HepG2 (cell line): ENCODE data around the gene GPLD1. TPM values are rescaled to one million over a fixed set of nuclear protein-coding genes. Genes with fewer than 3 reads are reported as not detected.

Experiments used
- CHD4 ChIP-seq: fragments of 200-600 bp; sonication (generic); IDR thresholded peaks from 2 replicates; pipeline ENCODE4 v1.7.0; 2017; ENCODE audit warnings: mild to moderate bottlenecking, low read length, borderline replicate concordance
- FOXA3 ChIP-seq: IDR thresholded peaks from 2 replicates; pipeline ENCODE4 v1.6.1; 2016; ENCODE audit warnings: missing genetic modification reagents, missing compliant biosample characterization
- GABPA ChIP-seq, 2 experiments: IDR thresholded peaks; 2 replicates each; pipeline ENCODE4 v1.6.1; 2011 to 2016; ENCODE audit warnings: low read depth in 2 of 2, low read length in 1 of 2, missing biosample characterization in 1 of 2, missing genetic modification characterization in 1 of 2
- HNRNPLL ChIP-seq: fragments of 200-400 bp; formaldehyde crosslinking; IDR thresholded peaks from 2 replicates; pipeline ENCODE4 v1.6.1; 2017; ENCODE audit warnings: mild to moderate bottlenecking, low read depth, low read length; ENCODE audit not compliant: poor library complexity, severe bottlenecking
- KDM1A ChIP-seq: IDR thresholded peaks from 2 replicates; pipeline ENCODE4 v1.6.1; 2016; ENCODE audit warnings: missing compliant biosample characterization
- NKX3-1 ChIP-seq: sonication (generic); formaldehyde crosslinking; IDR thresholded peaks from 2 replicates; pipeline ENCODE4 v1.5.0; 2020; ENCODE audit warnings: missing genetic modification reagents
- RBM22 ChIP-seq: fragments of 200-400 bp; formaldehyde crosslinking; optimal IDR thresholded peaks from 2 replicates; pipeline ENCODE3; 2017; ENCODE audit warnings: mild to moderate bottlenecking, low read length, moderate library complexity
- SP2 ChIP-seq: sonication (generic); formaldehyde crosslinking; IDR thresholded peaks from 2 replicates; pipeline ENCODE4 v1.5.1; 2020; ENCODE audit warnings: mild to moderate bottlenecking, missing genetic modification reagents
- U2AF1 ChIP-seq: fragments of 200-400 bp; formaldehyde crosslinking; optimal IDR thresholded peaks from 2 replicates; pipeline ENCODE3; 2017; ENCODE audit warnings: mild to moderate bottlenecking, low read depth, low read length
- ZC3H4 ChIP-seq: sonication (generic); formaldehyde crosslinking; IDR thresholded peaks from 2 replicates; pipeline ENCODE4 v1.4.0; 2020; ENCODE audit warnings: missing genetic modification reagents, borderline replicate concordance
- ZNF724P ChIP-seq: sonication (generic); formaldehyde crosslinking; IDR thresholded peaks from 2 replicates; pipeline ENCODE4 v1.8.0; 2022; ENCODE audit warnings: missing genetic modification reagents, borderline replicate concordance
- polyA plus RNA-seq, 8 experiments: library from polyadenylated mRNA; depleted of rRNA in 3 of 8; stranded (reverse) in 7 of 8; unstranded in 1 of 8; fragments of >200 nt; fragmentation: Illumina TruSeq in 4 of 8; extraction: Trizol in 4 of 8; gene quantifications; 2 replicates each; pipeline versions ENCODE4 v1.2.1 to v1.2.3, GENCODE V29; 2011 to 2016; ENCODE audit warnings: low read depth in 4 of 8, missing spikeins in 1 of 8, mixed read lengths in 1 of 8; ENCODE audit not compliant: insufficient read depth in 1 of 8
- total RNA-seq, 5 experiments: library from RNA; depleted of rRNA; stranded (reverse); fragments of >200 nt; fragmentation: Illumina TruSeq; extraction: Trizol; gene quantifications; 2 replicates each; pipeline ENCODE4 v1.2.3, GENCODE V29; 2016; ENCODE audit warnings: low read depth in 1 of 5
- TF ChIP-seq, protein P1 (sequence below): sonication (generic); formaldehyde crosslinking; IDR thresholded peaks from 2 replicates; pipeline ENCODE4 v1.9.0; 2021; ENCODE audit warnings: mild to moderate bottlenecking, missing genetic modification reagents
- TF ChIP-seq, protein P2 (sequence below): sonication (generic); formaldehyde crosslinking; IDR thresholded peaks from 2 replicates; pipeline ENCODE4 v1.4.0; 2020; ENCODE audit warnings: missing genetic modification reagents; ENCODE audit errors: not compliant biosample characterization
- TF ChIP-seq, protein P3 (sequence below): sonication (generic); formaldehyde crosslinking; IDR thresholded peaks from 2 replicates; pipeline ENCODE4 v1.5.0; 2020; ENCODE audit warnings: mild to moderate bottlenecking, missing genetic modification reagents
- TF ChIP-seq, protein P4 (sequence below): sonication (generic); formaldehyde crosslinking; IDR thresholded peaks from 2 replicates; pipeline ENCODE4 v1.4.0; 2020; ENCODE audit warnings: missing genetic modification reagents, borderline replicate concordance

The GPLD1 gene
- total and polyA plus RNA-seq, 2 of the 13 experiments (the other 11 are each of a cell fraction or from before 2014, with no cell fraction given) = 6.2 to 7.6 TPM

DNA sequence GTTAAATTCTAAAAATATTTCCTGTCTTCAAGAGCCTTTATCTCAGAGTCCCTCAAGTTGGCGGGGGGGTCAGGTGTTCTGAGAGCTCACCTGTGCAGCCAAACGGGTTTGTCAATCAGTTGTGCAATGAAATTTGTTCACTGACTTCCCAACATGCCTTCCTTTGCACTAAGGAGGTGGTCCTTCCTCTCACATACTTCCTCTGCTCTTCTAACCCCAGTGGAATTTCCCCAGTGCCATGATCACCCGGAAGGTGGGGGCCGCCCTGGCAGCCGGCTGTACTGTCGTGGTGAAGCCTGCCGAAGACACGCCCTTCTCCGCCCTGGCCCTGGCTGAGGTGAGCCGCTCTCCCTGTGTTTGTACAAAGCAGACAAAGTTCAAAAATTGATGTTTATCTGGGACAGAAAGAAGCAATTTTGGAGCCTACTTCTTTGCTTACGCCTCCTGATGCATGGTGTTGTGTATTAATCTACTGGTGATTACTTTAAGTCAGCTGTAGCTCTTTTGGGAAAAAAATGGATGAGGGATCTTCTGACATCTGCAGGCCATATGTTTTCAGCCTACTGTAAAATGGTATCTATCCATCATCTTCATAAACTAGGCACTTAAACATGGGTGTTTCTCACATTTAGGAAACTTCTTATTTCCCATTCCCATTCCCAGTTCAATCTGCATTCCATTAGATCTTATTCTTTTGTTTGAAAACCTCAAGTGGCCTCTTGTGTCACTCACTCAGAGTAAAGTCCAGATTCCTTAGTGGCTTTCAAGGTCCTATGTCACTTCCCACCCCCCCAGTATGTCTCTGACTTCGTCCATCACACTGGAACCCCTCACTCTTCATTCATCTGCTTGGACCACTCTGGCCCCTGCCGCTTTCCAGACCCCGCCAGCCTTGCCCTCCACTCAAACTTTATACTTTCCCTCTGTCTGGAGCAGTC, 15.5 kb upstream of the GPLD1 start (continued):
- TF ChIP-seq, protein P1, sequence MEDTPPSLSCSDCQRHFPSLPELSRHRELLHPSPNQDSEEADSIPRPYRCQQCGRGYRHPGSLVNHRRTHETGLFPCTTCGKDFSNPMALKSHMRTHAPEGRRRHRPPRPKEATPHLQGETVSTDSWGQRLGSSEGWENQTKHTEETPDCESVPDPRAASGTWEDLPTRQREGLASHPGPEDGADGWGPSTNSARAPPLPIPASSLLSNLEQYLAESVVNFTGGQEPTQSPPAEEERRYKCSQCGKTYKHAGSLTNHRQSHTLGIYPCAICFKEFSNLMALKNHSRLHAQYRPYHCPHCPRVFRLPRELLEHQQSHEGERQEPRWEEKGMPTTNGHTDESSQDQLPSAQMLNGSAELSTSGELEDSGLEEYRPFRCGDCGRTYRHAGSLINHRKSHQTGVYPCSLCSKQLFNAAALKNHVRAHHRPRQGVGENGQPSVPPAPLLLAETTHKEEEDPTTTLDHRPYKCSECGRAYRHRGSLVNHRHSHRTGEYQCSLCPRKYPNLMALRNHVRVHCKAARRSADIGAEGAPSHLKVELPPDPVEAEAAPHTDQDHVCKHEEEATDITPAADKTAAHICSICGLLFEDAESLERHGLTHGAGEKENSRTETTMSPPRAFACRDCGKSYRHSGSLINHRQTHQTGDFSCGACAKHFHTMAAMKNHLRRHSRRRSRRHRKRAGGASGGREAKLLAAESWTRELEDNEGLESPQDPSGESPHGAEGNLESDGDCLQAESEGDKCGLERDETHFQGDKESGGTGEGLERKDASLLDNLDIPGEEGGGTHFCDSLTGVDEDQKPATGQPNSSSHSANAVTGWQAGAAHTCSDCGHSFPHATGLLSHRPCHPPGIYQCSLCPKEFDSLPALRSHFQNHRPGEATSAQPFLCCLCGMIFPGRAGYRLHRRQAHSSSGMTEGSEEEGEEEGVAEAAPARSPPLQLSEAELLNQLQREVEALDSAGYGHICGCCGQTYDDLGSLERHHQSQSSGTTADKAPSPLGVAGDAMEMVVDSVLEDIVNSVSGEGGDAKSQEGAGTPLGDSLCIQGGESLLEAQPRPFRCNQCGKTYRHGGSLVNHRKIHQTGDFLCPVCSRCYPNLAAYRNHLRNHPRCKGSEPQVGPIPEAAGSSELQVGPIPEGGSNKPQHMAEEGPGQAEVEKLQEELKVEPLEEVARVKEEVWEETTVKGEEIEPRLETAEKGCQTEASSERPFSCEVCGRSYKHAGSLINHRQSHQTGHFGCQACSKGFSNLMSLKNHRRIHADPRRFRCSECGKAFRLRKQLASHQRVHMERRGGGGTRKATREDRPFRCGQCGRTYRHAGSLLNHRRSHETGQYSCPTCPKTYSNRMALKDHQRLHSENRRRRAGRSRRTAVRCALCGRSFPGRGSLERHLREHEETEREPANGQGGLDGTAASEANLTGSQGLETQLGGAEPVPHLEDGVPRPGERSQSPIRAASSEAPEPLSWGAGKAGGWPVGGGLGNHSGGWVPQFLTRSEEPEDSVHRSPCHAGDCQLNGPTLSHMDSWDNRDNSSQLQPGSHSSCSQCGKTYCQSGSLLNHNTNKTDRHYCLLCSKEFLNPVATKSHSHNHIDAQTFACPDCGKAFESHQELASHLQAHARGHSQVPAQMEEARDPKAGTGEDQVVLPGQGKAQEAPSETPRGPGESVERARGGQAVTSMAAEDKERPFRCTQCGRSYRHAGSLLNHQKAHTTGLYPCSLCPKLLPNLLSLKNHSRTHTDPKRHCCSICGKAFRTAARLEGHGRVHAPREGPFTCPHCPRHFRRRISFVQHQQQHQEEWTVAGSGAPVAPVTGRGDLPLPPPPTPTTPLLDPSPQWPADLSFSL (CRISPR knock-in tag) = no peak
- TF ChIP-seq U2AF1 (no peak), GABPA (IDR thresholded peaks at IDR 0.05; ENCODE audit: low read depth, low read length) (0 out of 2 replicates have a peak, but pooled peaks have one; percentile 44), GABPA (CRISPR knock-in tag; IDR thresholded peaks at IDR 0.05; ENCODE audit: low read depth) (peak; percentile 89), HNRNPLL (peak; percentile 40), ZNF724P (CRISPR knock-in tag) (no peak), NKX3-1 (CRISPR knock-in tag) (no peak), ZC3H4 (CRISPR knock-in tag) (no peak), FOXA3 (CRISPR knock-in tag) (peak; percentile 64), RBM22 (no peak), KDM1A (CRISPR knock-in tag) (no peak), SP2 (CRISPR knock-in tag) (no peak), CHD4 (no peak)
- TF ChIP-seq, protein P2, sequence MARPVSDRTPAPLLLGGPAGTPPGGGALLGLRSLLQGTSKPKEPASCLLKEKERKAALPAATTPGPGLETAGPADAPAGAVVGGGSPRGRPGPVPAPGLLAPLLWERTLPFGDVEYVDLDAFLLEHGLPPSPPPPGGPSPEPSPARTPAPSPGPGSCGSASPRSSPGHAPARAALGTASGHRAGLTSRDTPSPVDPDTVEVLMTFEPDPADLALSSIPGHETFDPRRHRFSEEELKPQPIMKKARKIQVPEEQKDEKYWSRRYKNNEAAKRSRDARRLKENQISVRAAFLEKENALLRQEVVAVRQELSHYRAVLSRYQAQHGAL (CRISPR knock-in tag) = no peak
- TF ChIP-seq, protein P3, sequence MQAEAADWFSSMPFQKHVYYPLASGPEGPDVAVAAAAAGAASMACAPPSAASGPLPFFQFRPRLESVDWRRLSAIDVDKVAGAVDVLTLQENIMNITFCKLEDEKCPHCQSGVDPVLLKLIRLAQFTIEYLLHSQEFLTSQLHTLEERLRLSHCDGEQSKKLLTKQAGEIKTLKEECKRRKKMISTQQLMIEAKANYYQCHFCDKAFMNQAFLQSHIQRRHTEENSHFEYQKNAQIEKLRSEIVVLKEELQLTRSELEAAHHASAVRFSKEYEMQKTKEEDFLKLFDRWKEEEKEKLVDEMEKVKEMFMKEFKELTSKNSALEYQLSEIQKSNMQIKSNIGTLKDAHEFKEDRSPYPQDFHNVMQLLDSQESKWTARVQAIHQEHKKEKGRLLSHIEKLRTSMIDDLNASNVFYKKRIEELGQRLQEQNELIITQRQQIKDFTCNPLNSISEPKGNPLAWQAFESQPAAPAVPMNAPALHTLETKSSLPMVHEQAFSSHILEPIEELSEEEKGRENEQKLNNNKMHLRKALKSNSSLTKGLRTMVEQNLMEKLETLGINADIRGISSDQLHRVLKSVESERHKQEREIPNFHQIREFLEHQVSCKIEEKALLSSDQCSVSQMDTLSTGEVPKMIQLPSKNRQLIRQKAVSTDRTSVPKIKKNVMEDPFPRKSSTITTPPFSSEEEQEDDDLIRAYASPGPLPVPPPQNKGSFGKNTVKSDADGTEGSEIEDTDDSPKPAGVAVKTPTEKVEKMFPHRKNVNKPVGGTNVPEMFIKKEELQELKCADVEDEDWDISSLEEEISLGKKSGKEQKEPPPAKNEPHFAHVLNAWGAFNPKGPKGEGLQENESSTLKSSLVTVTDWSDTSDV (CRISPR knock-in tag) = no peak
- TF ChIP-seq, protein P4, sequence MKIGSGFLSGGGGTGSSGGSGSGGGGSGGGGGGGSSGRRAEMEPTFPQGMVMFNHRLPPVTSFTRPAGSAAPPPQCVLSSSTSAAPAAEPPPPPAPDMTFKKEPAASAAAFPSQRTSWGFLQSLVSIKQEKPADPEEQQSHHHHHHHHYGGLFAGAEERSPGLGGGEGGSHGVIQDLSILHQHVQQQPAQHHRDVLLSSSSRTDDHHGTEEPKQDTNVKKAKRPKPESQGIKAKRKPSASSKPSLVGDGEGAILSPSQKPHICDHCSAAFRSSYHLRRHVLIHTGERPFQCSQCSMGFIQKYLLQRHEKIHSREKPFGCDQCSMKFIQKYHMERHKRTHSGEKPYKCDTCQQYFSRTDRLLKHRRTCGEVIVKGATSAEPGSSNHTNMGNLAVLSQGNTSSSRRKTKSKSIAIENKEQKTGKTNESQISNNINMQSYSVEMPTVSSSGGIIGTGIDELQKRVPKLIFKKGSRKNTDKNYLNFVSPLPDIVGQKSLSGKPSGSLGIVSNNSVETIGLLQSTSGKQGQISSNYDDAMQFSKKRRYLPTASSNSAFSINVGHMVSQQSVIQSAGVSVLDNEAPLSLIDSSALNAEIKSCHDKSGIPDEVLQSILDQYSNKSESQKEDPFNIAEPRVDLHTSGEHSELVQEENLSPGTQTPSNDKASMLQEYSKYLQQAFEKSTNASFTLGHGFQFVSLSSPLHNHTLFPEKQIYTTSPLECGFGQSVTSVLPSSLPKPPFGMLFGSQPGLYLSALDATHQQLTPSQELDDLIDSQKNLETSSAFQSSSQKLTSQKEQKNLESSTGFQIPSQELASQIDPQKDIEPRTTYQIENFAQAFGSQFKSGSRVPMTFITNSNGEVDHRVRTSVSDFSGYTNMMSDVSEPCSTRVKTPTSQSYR (CRISPR knock-in tag) = no peak
